DMS 273 treated with DMSO at 0.1 percent for 48 hours (cell line): Measurements from ENCODE around the gene NLGN1.
"Not testable (repeated sequence)": the region's sequence is repeated elsewhere in the genome, so short reads cannot be mapped to it uniquely, and the experiment has no call there.

ENCODE experiments used
- DNase-seq: peaks from one replicate; lab custom pipeline; 2025; lab: John Stamatoyannopoulos, UW

The NLGN1 gene

GRCh38 chr3:173397161-173398110, at the start of gene NLGN1:
Gene NLGN1 (plus strand): TSS chr3:173397744.
- peak; percentile 48 for DNase-seq

GRCh38 chr3:173351886-173352285, 45.7 kb upstream of the NLGN1 start:
- DNase-seq: no peak

- not testable (repeated sequence) for DNase-seq
Observed at GRCh38 chr3:173353137-173353536, 44.4 kb upstream of the NLGN1 start.

GRCh38 chr3:173354124-173354523, 43.4 kb upstream of the NLGN1 start:
- no peak for DNase-seq

GRCh38 chr3:173371848-173372487, 25.6 kb upstream of the NLGN1 start:
- no peak for DNase-seq

- no peak for DNase-seq
Observed at GRCh38 chr3:173380681-173381080, 16.9 kb upstream of the NLGN1 start.

- not testable (repeated sequence) for DNase-seq
Observed at GRCh38 chr3:173381936-173382335, 15.6 kb upstream of the NLGN1 start.

- no peak for DNase-seq
Observed at GRCh38 chr3:173395073-173395411, 2.5 kb upstream of the NLGN1 start.

GRCh38 chr3:173395412-173396181, 1.9 kb upstream of the NLGN1 start:
- DNase-seq: peak; percentile 76

- DNase-seq: no peak
Observed at GRCh38 chr3:173396191-173397041, 1.1 kb upstream of the NLGN1 start.

- DNase-seq: peak; percentile 32
Observed at GRCh38 chr3:173398111-173398479, 551 bp downstream of the NLGN1 start.

GRCh38 chr3:173399044-173399443, 1.5 kb downstream of the NLGN1 start:
- DNase-seq: no peak

- DNase-seq: no peak
Observed at GRCh38 chr3:173401369-173401768, 3.8 kb downstream of the NLGN1 start.

- DNase-seq: no peak
Observed at GRCh38 chr3:173402656-173403055, 5.1 kb downstream of the NLGN1 start.

- DNase-seq: no peak
Observed at GRCh38 chr3:173403376-173403775, 5.8 kb downstream of the NLGN1 start.

GRCh38 chr3:173404156-173404555, 6.6 kb downstream of the NLGN1 start:
- DNase-seq: no peak

- no peak for DNase-seq
Observed at GRCh38 chr3:173410436-173410835, 12.9 kb downstream of the NLGN1 start.

GRCh38 chr3:173410849-173411248, 13.3 kb downstream of the NLGN1 start:
- DNase-seq: no peak

- DNase-seq: peak; percentile 34
Observed at GRCh38 chr3:173411375-173411973, 13.9 kb downstream of the NLGN1 start.

- DNase-seq: no peak
Observed at GRCh38 chr3:173416070-173416469, 18.5 kb downstream of the NLGN1 start.

GRCh38 chr3:173429076-173429475, 31.5 kb downstream of the NLGN1 start:
- DNase-seq: no peak
